ENCODE measurements around the gene CCDC171.
"Not testable (repeated sequence)": the region's sequence is repeated elsewhere in the genome, so short reads cannot be mapped to it uniquely, and the experiment has no call there.

The CCDC171 gene

DNA sequence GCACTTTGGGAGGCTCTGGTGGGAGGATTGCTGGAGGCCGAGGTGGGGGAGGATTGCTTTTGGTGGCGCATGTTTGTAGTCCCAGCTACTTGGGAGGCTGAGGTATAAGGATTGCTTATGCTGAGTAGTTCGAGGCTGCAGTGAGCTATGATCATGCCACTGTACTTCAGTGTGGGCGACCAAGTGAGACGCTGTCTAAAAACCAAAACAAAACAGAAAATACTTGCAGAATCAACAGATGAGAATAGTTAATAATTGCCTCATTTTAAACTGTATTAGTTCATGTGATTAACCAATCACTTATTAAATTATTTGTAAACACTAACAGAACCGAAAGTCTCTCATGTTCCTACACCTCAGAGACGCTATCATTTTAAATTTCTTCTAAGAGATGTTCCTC, 118.1 kb downstream of the CCDC171 start:
- no peak overlapping the region for H3K56ac ChIP-seq (ENCODE audit: low read length)
- H3K4me1 ChIP-seq (ENCODE audit: control insufficient read depth, low read depth, low read length), result no peaks in the 10 kb centered on the region
- H3K23ac ChIP-seq (ENCODE audit: low read length), result no peak overlapping the region
- H3K79me2 ChIP-seq (ENCODE audit: control insufficient read depth, insufficient read depth, low read length), result no peaks in the 10 kb centered on the region
- H4K8ac ChIP-seq (ENCODE audit: low read depth, low read length), result no peak overlapping the region
- no peak overlapping the region for H2BK5ac ChIP-seq (ENCODE audit: low read length)
- H2BK15ac ChIP-seq (replicated peaks; ENCODE audit: low read depth), result no peak overlapping the region
- H3K4me2 ChIP-seq (ENCODE audit: low read length), result no peak overlapping the region
- no peak overlapping the region for H2BK120ac ChIP-seq (ENCODE audit: low read depth, low read length)
- no peak overlapping the region for H4K5ac ChIP-seq (ENCODE audit: low read length)
- no peaks in the 10 kb centered on the region for H3K79me1 ChIP-seq (ENCODE audit: low read length)
- WGBS (ENCODE audit: extremely low coverage, insufficient coverage, low lambda C conversion rate), result no CpG with 5 or more reads among the region's 7 CpGs
- H3K36me3 ChIP-seq (ENCODE audit: control insufficient read depth, insufficient read depth, low read length), result no peaks in the 10 kb centered on the region
- no peak overlapping the region for H3K9ac ChIP-seq (ENCODE audit: low read length)
- no peak overlapping the region for H2AK5ac ChIP-seq (ENCODE audit: low read length)
- H3K4ac ChIP-seq (ENCODE audit: low read depth, low read length), result no peak overlapping the region
- H3K27me3 ChIP-seq (ENCODE audit: insufficient read depth, low read length, poor library complexity), result no peaks in the 10 kb centered on the region
- no peak overlapping the region for H3K18ac ChIP-seq (ENCODE audit: low read length)
- no peak overlapping the region for H3K4me3 ChIP-seq (ENCODE audit: low read length)
- DNase-seq, result no peak
- no peak overlapping the region for H3K27ac ChIP-seq (ENCODE audit: low read depth, low read length)

DNA sequence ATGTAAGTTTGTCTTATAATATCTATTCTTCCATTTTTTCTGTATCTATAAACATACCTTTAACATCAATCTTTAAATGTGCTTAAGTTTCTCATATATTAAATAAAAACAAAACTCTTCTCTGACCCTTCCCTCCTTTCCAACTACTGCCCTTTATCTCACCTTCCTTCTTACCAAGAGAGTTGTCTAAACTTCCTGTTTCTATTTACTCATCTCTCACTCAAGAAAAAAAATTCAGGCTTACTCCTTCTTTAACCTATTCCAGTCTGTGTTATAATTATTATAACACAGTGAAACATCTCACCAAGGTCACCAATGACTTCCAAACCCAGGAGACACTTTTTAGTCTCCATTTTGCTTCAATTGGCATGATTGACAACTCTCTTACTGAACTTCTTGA, 140.9 kb downstream of the CCDC171 start:
- Histone ChIP-seq H3K36me3 (ENCODE audit: control insufficient read depth, insufficient read depth, low read length) (no peaks in the 10 kb centered on the region), H2BK120ac (ENCODE audit: low read depth, low read length) (no peak overlapping the region), H4K5ac (ENCODE audit: low read length) (no peak overlapping the region), H3K23ac (ENCODE audit: low read length) (no peak overlapping the region), H2BK5ac (ENCODE audit: low read length) (no peak overlapping the region), H4K8ac (ENCODE audit: low read depth, low read length) (no peak overlapping the region), H3K4ac (ENCODE audit: low read depth, low read length) (no peak overlapping the region), H3K27me3 (ENCODE audit: insufficient read depth, low read length, poor library complexity) (no peaks in the 10 kb centered on the region), H3K9ac (ENCODE audit: low read length) (no peak overlapping the region), H3K4me3 (ENCODE audit: low read length) (no peak overlapping the region), H3K79me1 (ENCODE audit: low read length) (no peaks in the 10 kb centered on the region), H3K56ac (ENCODE audit: low read length) (no peak overlapping the region), H2AK5ac (ENCODE audit: low read length) (no peak overlapping the region), H2BK15ac (replicated peaks; ENCODE audit: low read depth) (no peak overlapping the region), H3K79me2 (ENCODE audit: control insufficient read depth, insufficient read depth, low read length) (no peaks in the 10 kb centered on the region), H3K18ac (ENCODE audit: low read length) (no peak overlapping the region), H3K4me1 (ENCODE audit: control insufficient read depth, low read depth, low read length) (no peaks in the 10 kb centered on the region), H3K27ac (ENCODE audit: low read depth, low read length) (no peak overlapping the region), H3K4me2 (ENCODE audit: low read length) (no peak overlapping the region)
- no peak for DNase-seq

DNA sequence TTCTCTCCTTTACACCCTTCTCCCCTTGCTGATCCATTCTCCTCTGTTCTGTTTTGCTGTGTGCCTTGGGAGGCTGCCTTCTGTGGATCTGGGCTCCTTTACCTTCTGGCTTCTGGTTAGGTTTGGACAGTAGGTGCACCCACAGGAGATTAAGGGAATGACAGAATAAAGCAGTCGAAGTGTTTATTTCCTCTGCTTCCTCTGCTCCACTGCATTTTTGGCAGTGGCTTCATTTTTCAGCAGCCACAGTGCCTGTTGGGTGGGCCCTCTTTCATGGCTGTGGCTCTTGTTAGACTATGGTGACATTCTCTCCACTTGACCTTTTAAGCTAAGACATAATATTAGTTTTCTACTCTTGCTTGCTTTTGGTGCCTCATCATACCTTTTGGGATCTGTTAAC, 144.1 kb downstream of the CCDC171 start:
- H3K27me3 ChIP-seq (ENCODE audit: insufficient read depth, low read length, poor library complexity), result no peaks in the 10 kb centered on the region
- H2BK5ac ChIP-seq (ENCODE audit: low read length), result no peak overlapping the region
- no peak overlapping the region for H3K18ac ChIP-seq (ENCODE audit: low read length)
- no peak overlapping the region for H3K27ac ChIP-seq (ENCODE audit: low read depth, low read length)
- H3K4me2 ChIP-seq (ENCODE audit: low read length), result no peak overlapping the region
- no peak overlapping the region for H3K4ac ChIP-seq (ENCODE audit: low read depth, low read length)
- WGBS (ENCODE audit: extremely low coverage, insufficient coverage, low lambda C conversion rate), result no CpG with 5 or more reads among the region's 1 CpG
- H3K4me1 ChIP-seq (ENCODE audit: control insufficient read depth, low read depth, low read length), result no peaks in the 10 kb centered on the region
- no peaks in the 10 kb centered on the region for H3K79me1 ChIP-seq (ENCODE audit: low read length)
- no peak overlapping the region for H2AK5ac ChIP-seq (ENCODE audit: low read length)
- H3K9ac ChIP-seq (ENCODE audit: low read length), result no peak overlapping the region
- H3K36me3 ChIP-seq (ENCODE audit: control insufficient read depth, insufficient read depth, low read length), result no peaks in the 10 kb centered on the region
- H3K79me2 ChIP-seq (ENCODE audit: control insufficient read depth, insufficient read depth, low read length), result no peaks in the 10 kb centered on the region
- H4K5ac ChIP-seq (ENCODE audit: low read length), result no peak overlapping the region
- no peak overlapping the region for H2BK15ac ChIP-seq (replicated peaks; ENCODE audit: low read depth)
- H2BK120ac ChIP-seq (ENCODE audit: low read depth, low read length), result no peak overlapping the region
- H3K4me3 ChIP-seq (ENCODE audit: low read length), result no peak overlapping the region
- no peak overlapping the region for H3K56ac ChIP-seq (ENCODE audit: low read length)
- no peak overlapping the region for H4K8ac ChIP-seq (ENCODE audit: low read depth, low read length)
- DNase-seq, result peak; percentile 16
- no peak overlapping the region for H3K23ac ChIP-seq (ENCODE audit: low read length)

DNA sequence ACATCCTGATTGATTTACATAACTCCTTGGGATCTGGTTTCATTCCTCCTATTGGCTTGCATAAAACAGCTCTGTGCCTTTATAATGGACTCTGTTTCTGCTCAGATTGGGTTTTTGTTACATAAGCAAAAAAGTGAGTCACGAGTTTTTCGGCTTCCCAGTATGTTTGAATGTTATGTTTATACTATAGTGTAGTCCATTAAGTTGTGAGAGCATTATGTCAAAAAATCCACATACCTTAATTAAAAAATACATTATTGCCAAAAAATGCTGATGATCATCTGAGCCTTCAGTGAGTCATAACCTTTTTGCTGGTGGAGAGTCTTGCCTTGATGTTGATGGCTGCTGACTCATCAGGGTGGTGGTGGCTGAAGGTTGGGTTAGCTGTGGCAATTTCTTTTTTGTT, 144.6 kb downstream of the CCDC171 start:
- no peak overlapping the region for H3K9ac ChIP-seq (ENCODE audit: low read length)
- no peak overlapping the region for H3K4ac ChIP-seq (ENCODE audit: low read depth, low read length)
- H4K8ac ChIP-seq (ENCODE audit: low read depth, low read length), result no peak overlapping the region
- no peak overlapping the region for H3K18ac ChIP-seq (ENCODE audit: low read length)
- no peaks in the 10 kb centered on the region for H3K79me2 ChIP-seq (ENCODE audit: control insufficient read depth, insufficient read depth, low read length)
- no peak overlapping the region for H3K4me3 ChIP-seq (ENCODE audit: low read length)
- H2AK5ac ChIP-seq (ENCODE audit: low read length), result no peak overlapping the region
- H3K4me2 ChIP-seq (ENCODE audit: low read length), result no peak overlapping the region
- no peaks in the 10 kb centered on the region for H3K79me1 ChIP-seq (ENCODE audit: low read length)
- no CpG with 5 or more reads among the region's 2 CpGs for WGBS (ENCODE audit: extremely low coverage, insufficient coverage, low lambda C conversion rate)
- no peak overlapping the region for H2BK5ac ChIP-seq (ENCODE audit: low read length)
- H4K5ac ChIP-seq (ENCODE audit: low read length), result no peak overlapping the region
- H3K27ac ChIP-seq (ENCODE audit: low read depth, low read length), result no peak overlapping the region
- H3K27me3 ChIP-seq (ENCODE audit: insufficient read depth, low read length, poor library complexity), result no peaks in the 10 kb centered on the region
- H3K23ac ChIP-seq (ENCODE audit: low read length), result no peak overlapping the region
- DNase-seq, result peak; percentile 9
- no peak overlapping the region for H2BK15ac ChIP-seq (replicated peaks; ENCODE audit: low read depth)
- no peaks in the 10 kb centered on the region for H3K36me3 ChIP-seq (ENCODE audit: control insufficient read depth, insufficient read depth, low read length)
- H3K56ac ChIP-seq (ENCODE audit: low read length), result no peak overlapping the region
- H3K4me1 ChIP-seq (ENCODE audit: control insufficient read depth, low read depth, low read length), result no peaks in the 10 kb centered on the region
- no peak overlapping the region for H2BK120ac ChIP-seq (ENCODE audit: low read depth, low read length)

DNA sequence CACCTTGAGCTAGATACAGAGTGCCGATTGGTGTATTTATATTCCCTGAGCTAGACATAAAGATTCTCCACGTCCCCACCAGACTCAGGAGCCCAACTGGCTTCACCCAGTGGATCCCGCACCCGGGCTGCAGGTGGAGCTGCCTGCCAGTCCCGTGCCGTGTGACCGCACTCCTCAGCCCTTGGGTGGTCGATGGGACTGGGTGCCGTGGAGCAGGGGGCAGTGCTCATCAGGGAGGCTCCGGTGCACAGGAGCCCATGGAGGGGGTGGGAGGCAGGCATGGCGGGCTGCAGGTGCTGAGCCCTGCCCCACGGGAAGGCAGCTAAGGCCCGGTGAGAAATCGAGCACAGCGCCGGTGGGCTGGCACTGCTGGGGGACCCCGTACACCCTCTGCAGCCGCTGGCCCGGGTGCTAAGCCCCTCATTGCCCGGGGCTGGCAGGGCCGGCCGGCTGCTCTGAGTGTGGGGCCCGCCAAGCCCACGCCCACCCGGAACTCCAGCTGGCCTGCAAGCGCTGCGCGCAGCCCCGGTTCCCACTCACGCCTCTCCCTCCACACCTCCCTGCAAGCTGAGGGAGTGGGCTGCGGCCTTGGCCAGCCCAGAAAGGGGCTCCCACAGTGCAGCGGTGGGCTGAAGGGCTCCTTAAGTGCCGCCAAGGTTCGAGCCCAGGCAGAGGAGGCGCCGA, 147.2 kb downstream of the CCDC171 start:
- H3K4me3 ChIP-seq (ENCODE audit: low read length); H3K27ac ChIP-seq (ENCODE audit: low read depth, low read length); H3K18ac ChIP-seq (ENCODE audit: low read length); H2BK15ac ChIP-seq (replicated peaks; ENCODE audit: low read depth); H2BK120ac ChIP-seq (ENCODE audit: low read depth, low read length); H2AK5ac ChIP-seq (ENCODE audit: low read length); DNase-seq; H3K23ac ChIP-seq (ENCODE audit: low read length); H3K27me3 ChIP-seq (ENCODE audit: insufficient read depth, low read length, poor library complexity); H3K4me2 ChIP-seq (ENCODE audit: low read length); H3K79me1 ChIP-seq (ENCODE audit: low read length); H3K79me2 ChIP-seq (ENCODE audit: control insufficient read depth, insufficient read depth, low read length); H3K9ac ChIP-seq (ENCODE audit: low read length); H3K4ac ChIP-seq (ENCODE audit: low read depth, low read length); H2BK5ac ChIP-seq (ENCODE audit: low read length); H4K8ac ChIP-seq (ENCODE audit: low read depth, low read length); H4K5ac ChIP-seq (ENCODE audit: low read length); H3K36me3 ChIP-seq (ENCODE audit: control insufficient read depth, insufficient read depth, low read length); H3K56ac ChIP-seq (ENCODE audit: low read length); H3K4me1 ChIP-seq (ENCODE audit: control insufficient read depth, low read depth, low read length): not testable (repeated sequence)
- WGBS (ENCODE audit: extremely low coverage, insufficient coverage, low lambda C conversion rate), result no CpG with 5 or more reads among the region's 36 CpGs

DNA sequence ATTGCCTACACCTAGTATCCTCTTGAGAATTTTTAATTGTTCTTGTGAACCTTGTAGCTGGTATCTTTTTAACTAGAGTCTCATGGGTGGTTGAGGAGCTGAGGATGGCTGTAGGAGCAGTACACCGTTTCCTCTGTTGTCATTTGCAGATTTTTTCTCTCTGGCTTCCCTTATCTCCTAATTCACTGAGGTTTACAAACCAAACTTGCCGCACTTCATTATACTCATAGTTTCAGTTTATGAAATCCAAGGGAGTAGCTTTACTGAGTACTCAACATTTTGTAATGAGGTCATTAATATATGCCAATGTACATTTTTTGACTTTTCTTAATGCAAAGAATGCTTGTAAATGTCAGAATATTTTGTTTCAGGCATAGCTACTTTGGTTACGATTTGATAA, 154.2 kb downstream of the CCDC171 start:
- Histone ChIP-seq H3K4me2 (ENCODE audit: low read length) (no peak overlapping the region), H3K36me3 (ENCODE audit: control insufficient read depth, insufficient read depth, low read length) (no peaks in the 10 kb centered on the region), H3K79me1 (ENCODE audit: low read length) (no peaks in the 10 kb centered on the region), H3K23ac (ENCODE audit: low read length) (no peak overlapping the region), H4K5ac (ENCODE audit: low read length) (no peak overlapping the region), H3K27me3 (ENCODE audit: insufficient read depth, low read length, poor library complexity) (no peaks in the 10 kb centered on the region), H3K56ac (ENCODE audit: low read length) (no peak overlapping the region), H2AK5ac (ENCODE audit: low read length) (no peak overlapping the region), H3K18ac (ENCODE audit: low read length) (no peak overlapping the region), H3K27ac (ENCODE audit: low read depth, low read length) (no peak overlapping the region), H3K4ac (ENCODE audit: low read depth, low read length) (no peak overlapping the region), H3K79me2 (ENCODE audit: control insufficient read depth, insufficient read depth, low read length) (no peaks in the 10 kb centered on the region), H2BK120ac (ENCODE audit: low read depth, low read length) (no peak overlapping the region), H3K4me1 (ENCODE audit: control insufficient read depth, low read depth, low read length) (no peaks in the 10 kb centered on the region), H2BK15ac (replicated peaks; ENCODE audit: low read depth) (no peak overlapping the region), H2BK5ac (ENCODE audit: low read length) (no peak overlapping the region), H4K8ac (ENCODE audit: low read depth, low read length) (no peak overlapping the region), H3K4me3 (ENCODE audit: low read length) (no peak overlapping the region), H3K9ac (ENCODE audit: low read length) (no peak overlapping the region)
- no peak for DNase-seq
- no CpG with 5 or more reads among the region's 3 CpGs for WGBS (ENCODE audit: extremely low coverage, insufficient coverage, low lambda C conversion rate)

Measured in mesendoderm (in vitro differentiated cells).